HG02678 (cell line): Measurements from ENCODE around the gene MAPK10.

Source experiments
- ATAC-seq: cut with Tn5 transposase; IDR thresholded peaks from one replicate; pipeline ENCODE4 v1.9.1; 2021; ENCODE audit warnings: mild to moderate bottlenecking, moderate library complexity; ENCODE audit not compliant: unreplicated experiment

MAPK10 gene

GRCh38 chr4:86280246-86280645, 79.6 kb downstream of the MAPK10 start:
- ATAC-seq: no peak

GRCh38 chr4:86279293-86279960, 80.4 kb downstream of the MAPK10 start:
- ATAC-seq: no peak

GRCh38 chr4:86278126-86278525, 81.7 kb downstream of the MAPK10 start:
- no peak for ATAC-seq

GRCh38 chr4:86274642-86275041, 85.2 kb downstream of the MAPK10 start:
- no peak for ATAC-seq

- no peak for ATAC-seq
These were observed 87.2 kb downstream of the MAPK10 start for GRCh38 chr4:86272669-86273068.

- ATAC-seq: no peak
These were observed 88.8 kb downstream of the MAPK10 start for GRCh38 chr4:86271057-86271456.

GRCh38 chr4:86269354-86269753, 90.5 kb downstream of the MAPK10 start:
- no peak for ATAC-seq

- ATAC-seq: no peak
These were observed 95.6 kb downstream of the MAPK10 start for GRCh38 chr4:86264241-86264640.

- ATAC-seq: no peak
These were observed 98.2 kb downstream of the MAPK10 start for GRCh38 chr4:86261636-86262035.

GRCh38 chr4:86256086-86256485, 103.8 kb downstream of the MAPK10 start:
- ATAC-seq: no peak

GRCh38 chr4:86250619-86251018, 109.2 kb downstream of the MAPK10 start:
- ATAC-seq: no peak

- no peak for ATAC-seq
These were observed 109.8 kb downstream of the MAPK10 start for GRCh38 chr4:86250006-86250405.

GRCh38 chr4:86249074-86249473, 110.8 kb downstream of the MAPK10 start:
- ATAC-seq: no peak

- ATAC-seq: no peak
These were observed 111.9 kb downstream of the MAPK10 start for GRCh38 chr4:86247906-86248305.

- no peak for ATAC-seq
These were observed 112.5 kb downstream of the MAPK10 start for GRCh38 chr4:86247320-86247719.

GRCh38 chr4:86243750-86244149, 116.1 kb downstream of the MAPK10 start:
- no peak for ATAC-seq

- no peak for ATAC-seq
These were observed 117.2 kb downstream of the MAPK10 start for GRCh38 chr4:86242677-86243076.

- ATAC-seq: no peak
These were observed 124.3 kb downstream of the MAPK10 start for GRCh38 chr4:86235549-86235948.

- no peak for ATAC-seq
These were observed 126.2 kb downstream of the MAPK10 start for GRCh38 chr4:86233681-86234080.

- no peak for ATAC-seq
These were observed 126.8 kb downstream of the MAPK10 start for GRCh38 chr4:86233090-86233489.

- no peak for ATAC-seq
These were observed 136.4 kb downstream of the MAPK10 start for GRCh38 chr4:86223472-86223871.

GRCh38 chr4:86221002-86221401, 138.9 kb downstream of the MAPK10 start:
- ATAC-seq: no peak

GRCh38 chr4:86220121-86220520, 139.7 kb downstream of the MAPK10 start:
- no peak for ATAC-seq
